Psoas muscle (tissue), 8 donors: ENCODE data around the gene GRIPAP1. TPM values are rescaled to one million over a fixed set of nuclear protein-coding genes. Genes with fewer than 3 reads are reported as not detected.

Source experiments
- ATAC-seq, 4 donors: fragments of 200-7000 bp; cut with Tn5 transposase; one replicate each; pipeline ENCODE4 v1.9.1; 2020; ENCODE audit warnings: moderate library complexity in 3 of 4, mild to moderate bottlenecking in 2 of 4
- DNase-seq, 2 donors: peaks; one replicate each; pipeline ENCODE4 v3.0.0-alpha.2; 2020
- H3K27ac ChIP-seq: fragments of 200-600 bp; one replicate; pipeline ENCODE4 v1.8.0; 2022
- H3K27me3 ChIP-seq, 3 donors: fragments of 200-600 bp in 1 of 3; one replicate each; pipeline versions ENCODE4 v1.6.1 to v1.8.0; 2013 to 2022; ENCODE audit warnings: low read length in 2 of 3, mild to moderate bottlenecking in 2 of 3, moderate library complexity in 1 of 3; ENCODE audit not compliant: insufficient read depth in 3 of 3
- H3K36me3 ChIP-seq, 2 donors: fragments of 200-600 bp in 1 of 2; one replicate each; pipeline versions ENCODE4 v1.6.1 to v1.8.0; 2013 to 2022; ENCODE audit warnings: low read depth in 1 of 2, mild to moderate bottlenecking in 1 of 2, moderate library complexity in 1 of 2; ENCODE audit not compliant: insufficient read depth in 1 of 2
- H3K4me1 ChIP-seq: fragments of 200-600 bp; one replicate; pipeline ENCODE4 v1.8.0; 2022
- H3K4me3 ChIP-seq: fragments of 200-600 bp; one replicate; pipeline ENCODE4 v1.8.0; 2022; ENCODE audit warnings: mild to moderate bottlenecking
- H3K9me3 ChIP-seq: fragments of 200-600 bp; one replicate; pipeline ENCODE4 v1.8.0; 2022
- WGBS, 3 donors: extraction: QIAGEN DNeasy Blood & Tissue Kit; methylation state at CpG; one replicate each; pipeline versions ENCODE4 v1.1.6 to v1.1.7; 2013; 5-methylcytosine and 5-hydroxymethylcytosine counted together
- intact Hi-C, 2 donors: fragments of 100-400 bp; cut with DNase I; formaldehyde crosslinking; loops; one replicate each; pipeline versions ENCODE4 v1.11.0 to v1.14.2; 2022
- polyA plus RNA-seq, 3 donors: library from polyadenylated mRNA; stranded (reverse); fragments of 200-250 nt; gene quantifications; one replicate each; pipeline ENCODE4 v1.2.3, GENCODE V29; 2013
- total RNA-seq, 4 donors: library from RNA; stranded (reverse); fragmentation: NEBNext Ultra II Directional in 2 of 4; extraction: Animal tissue kit (Norgen Biotek cat#: 25700) in 2 of 4; gene quantifications; one replicate each; pipeline versions ENCODE4 v1.2.1 to v1.2.4, GENCODE V29; 2021 to 2023
- TF ChIP-seq, protein P1 (sequence below): fragments of 200-600 bp; IDR thresholded peaks from one replicate; pipeline ENCODE4 v1.8.0; 2022; ENCODE audit warnings: antibody characterized with exemption
- donor health status: healthy with polysubstance abuse.
- donor health status: DM: no; HTN: no; CAD: no; lungs with moderate emphysema.
- donor health status: Bipolar disorder and iron deficiency.
- donor health status: healthy.
- donor health status: DM: yes; HTN: yes; CAD: no.
- donor health status: DM: no; HTN: no; CAD: no.
- donor health status: DM: no; HTN: no; CAD: no.
- donor health status: DM: yes; HTN: yes; CAD: no.

Gene GRIPAP1
- total and polyA plus RNA-seq, 7 donors, result 12.6 to 23.6 (median 16.7) TPM

DNA sequence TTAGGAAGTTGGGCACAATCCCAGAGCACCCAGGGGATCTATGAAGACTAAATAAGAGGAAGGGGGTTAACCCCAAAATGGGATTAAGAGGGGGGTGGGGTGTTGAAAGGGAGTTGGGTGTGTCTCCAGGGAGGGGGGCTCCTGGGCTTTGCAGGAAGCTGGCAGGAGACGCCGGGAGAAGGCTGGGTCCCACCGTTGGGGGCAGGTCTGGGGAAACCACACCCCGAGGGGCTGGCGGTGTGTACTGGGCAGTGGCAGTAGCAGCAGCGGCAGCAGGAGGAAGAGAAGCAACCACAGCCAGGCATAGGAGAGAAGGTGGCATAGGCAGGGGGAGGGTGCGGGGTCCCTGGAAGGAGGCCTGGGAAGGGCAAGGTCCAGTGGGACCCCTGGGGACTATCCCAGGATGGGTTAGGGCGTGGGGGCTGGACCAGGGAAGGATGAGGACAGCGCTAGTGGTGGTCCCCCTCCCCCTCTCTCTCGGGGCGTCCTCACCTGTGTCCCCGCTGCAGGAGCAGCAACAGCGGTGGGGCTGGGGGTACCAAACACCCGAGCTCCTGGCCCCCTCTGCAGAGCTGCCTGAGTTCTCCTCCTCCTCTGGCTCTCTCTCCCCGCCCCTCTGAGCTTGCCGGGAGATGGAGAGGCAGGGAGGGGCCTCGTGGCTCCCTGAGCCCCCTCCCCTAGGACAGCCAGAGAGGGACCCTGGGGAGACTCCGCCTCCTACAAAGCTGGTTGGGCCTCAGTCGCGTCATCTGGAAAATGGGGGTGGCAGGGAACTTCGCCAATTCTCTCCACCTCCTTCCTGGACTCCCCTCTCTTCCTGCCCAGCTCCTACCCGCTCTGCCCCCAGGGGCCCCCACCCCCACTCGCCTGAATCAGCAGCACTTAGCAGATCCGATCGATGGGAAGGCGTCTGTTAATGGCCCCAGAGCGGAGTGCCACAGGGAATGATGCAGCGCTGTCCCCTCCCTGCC is 30.5 kb downstream of the GRIPAP1 start, which contains the start of gene KCND1:
Gene KCND1, minus strand, starts transcription at position 596 of the 971 bp plus-strand sequence. CDS start 1,573 bp downstream, outside the sequence.
- 1 to 31% (median 4%) methylated on average over 16 to 28 of the region's 28 CpGs for WGBS, 3 donors
- peaks cover 0 to 19% (median 0%) of the 10 kb centered on the region in 3 donors for H3K27me3 ChIP-seq
- H3K36me3 ChIP-seq, result peaks cover 0 to 23% of the 10 kb centered on the region in 2 donors
- ATAC-seq (peak; percentile 23 to 33 (median 30)), DNase-seq (peak; percentile 36 to 52)
- H3K4me3 ChIP-seq, result peak within 1 kb of the TSS; percentile 50
- no peak within 1 kb of the TSS for H3K27ac ChIP-seq
- no peaks in the 10 kb centered on the region for H3K4me1 ChIP-seq
- TF ChIP-seq, protein P1, sequence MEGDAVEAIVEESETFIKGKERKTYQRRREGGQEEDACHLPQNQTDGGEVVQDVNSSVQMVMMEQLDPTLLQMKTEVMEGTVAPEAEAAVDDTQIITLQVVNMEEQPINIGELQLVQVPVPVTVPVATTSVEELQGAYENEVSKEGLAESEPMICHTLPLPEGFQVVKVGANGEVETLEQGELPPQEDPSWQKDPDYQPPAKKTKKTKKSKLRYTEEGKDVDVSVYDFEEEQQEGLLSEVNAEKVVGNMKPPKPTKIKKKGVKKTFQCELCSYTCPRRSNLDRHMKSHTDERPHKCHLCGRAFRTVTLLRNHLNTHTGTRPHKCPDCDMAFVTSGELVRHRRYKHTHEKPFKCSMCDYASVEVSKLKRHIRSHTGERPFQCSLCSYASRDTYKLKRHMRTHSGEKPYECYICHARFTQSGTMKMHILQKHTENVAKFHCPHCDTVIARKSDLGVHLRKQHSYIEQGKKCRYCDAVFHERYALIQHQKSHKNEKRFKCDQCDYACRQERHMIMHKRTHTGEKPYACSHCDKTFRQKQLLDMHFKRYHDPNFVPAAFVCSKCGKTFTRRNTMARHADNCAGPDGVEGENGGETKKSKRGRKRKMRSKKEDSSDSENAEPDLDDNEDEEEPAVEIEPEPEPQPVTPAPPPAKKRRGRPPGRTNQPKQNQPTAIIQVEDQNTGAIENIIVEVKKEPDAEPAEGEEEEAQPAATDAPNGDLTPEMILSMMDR, result no peak
- no peaks in the 10 kb centered on the region for H3K9me3 ChIP-seq
- intact Hi-C loops, result loop anchor here in 1 of 2 donors (10.0 kb wide), 1 partner anchor 73 kb away; the partner anchor contains the start of gene TFE3

DNA sequence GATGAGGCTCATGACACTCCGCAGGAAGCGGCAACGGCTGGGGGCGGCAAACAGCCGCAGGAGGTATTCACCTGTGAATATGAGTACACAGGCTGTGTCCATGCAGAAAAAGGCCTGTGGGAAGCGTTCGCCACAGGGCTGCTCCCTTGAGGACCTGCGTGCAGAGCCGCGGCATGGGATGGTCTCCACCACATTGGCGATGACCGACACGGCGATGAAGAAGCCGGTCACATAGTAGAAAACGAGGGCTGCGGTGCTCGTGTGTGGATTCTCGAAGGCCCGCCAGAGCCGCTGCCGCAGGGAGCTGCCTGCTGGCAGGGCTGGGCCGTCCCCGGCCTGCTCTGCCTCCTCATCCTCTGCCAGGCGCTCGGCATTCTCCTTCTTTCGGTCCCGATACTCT is 32.6 kb downstream of the GRIPAP1 start:
- ATAC-seq (no peak), DNase-seq (no peak)
- Histone ChIP-seq H3K4me1 (no peaks in the 10 kb centered on the region), H3K27ac (no peak overlapping the region), H3K4me3 (no peak overlapping the region), H3K9me3 (no peaks in the 10 kb centered on the region), H3K36me3 (peaks cover 0 to 4% of the 10 kb centered on the region in 2 donors), H3K27me3 (peaks cover 0 to 19% (median 0%) of the 10 kb centered on the region in 3 donors)
- intact Hi-C loops, result no loop called here
- TF ChIP-seq, protein P1, result no peak
- WGBS, 3 donors, result 84 to 92% (median 88%) methylated on average over 24 to 28 of the region's 28 CpGs

DNA sequence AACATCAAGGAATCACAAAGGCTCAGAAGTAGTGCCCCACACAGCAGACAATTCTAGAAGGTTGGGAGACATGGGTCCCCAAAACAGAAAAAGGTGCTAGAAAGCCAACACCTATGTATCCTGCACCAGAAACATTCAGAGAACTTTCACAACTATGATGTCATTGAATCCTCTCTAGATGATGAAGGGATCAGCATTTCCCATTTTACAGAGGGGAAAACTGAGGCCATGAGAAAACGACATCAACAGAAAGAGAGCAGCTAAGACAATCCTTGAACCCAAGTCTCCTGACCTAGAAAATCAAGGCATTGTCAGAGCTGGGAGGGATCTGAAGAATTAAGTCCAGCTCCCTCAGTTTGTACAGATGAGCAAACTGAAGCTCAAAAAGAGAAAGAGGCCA is 33.7 kb downstream of the GRIPAP1 start:
- no peaks in the 10 kb centered on the region for H3K4me1 ChIP-seq
- ATAC-seq, result no peak
- TF ChIP-seq, protein P1, result no peak
- H3K27me3 ChIP-seq, result peaks cover 0 to 19% (median 0%) of the 10 kb centered on the region in 3 donors
- no peak for DNase-seq
- H3K27ac ChIP-seq, result no peak overlapping the region
- no peaks in the 10 kb centered on the region for H3K9me3 ChIP-seq
- H3K4me3 ChIP-seq, result no peak overlapping the region
- no peaks in the 10 kb centered on the region for H3K36me3 ChIP-seq
- intact Hi-C loops, result no loop called here
- 61 to 80% (median 74%) methylated on average over 1 of the region's 1 CpG for WGBS, 3 donors

DNA sequence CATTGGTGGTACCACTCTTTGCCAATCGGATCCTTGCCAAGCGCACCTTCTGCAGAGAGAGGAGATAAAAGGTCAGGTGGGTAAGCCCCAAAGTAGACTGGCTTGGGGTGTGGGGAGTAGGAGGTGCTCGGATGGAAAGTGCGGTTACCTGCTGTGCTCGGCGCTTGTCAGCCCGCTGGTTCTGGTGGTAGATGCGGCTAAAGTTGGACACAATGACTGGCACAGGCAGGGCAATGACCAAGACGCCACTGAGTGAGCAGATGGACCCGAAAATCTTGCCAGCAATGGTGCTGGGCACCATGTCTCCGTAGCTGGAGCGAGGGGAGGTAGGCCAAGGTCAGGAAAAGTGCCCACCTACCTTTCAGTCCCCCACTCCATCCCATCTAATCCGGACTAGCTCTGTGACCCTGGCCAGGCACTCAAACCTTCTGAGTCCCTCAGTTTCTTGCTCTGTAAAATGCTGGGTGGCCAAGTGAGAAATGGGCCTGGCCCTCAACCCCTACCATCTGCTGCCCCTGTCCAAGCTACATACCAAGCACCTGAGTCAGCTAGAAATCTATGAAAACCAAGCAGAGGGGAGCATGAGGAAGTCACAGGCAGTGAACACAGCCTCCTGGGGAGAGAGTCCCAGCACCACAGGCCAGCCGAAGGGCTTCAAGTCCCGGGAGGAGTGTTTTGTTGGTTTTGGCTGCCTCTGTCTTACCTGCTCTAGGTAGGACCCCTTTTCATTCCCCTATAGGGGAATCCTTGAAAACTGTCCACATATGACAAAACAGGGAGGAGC is 35.1 kb downstream of the GRIPAP1 start:
- Histone ChIP-seq H3K9me3 (no peaks in the 10 kb centered on the region), H3K4me3 (no peak overlapping the region), H3K27me3 (peaks cover 0 to 11% (median 0%) of the 10 kb centered on the region in 3 donors), H3K4me1 (no peaks in the 10 kb centered on the region), H3K27ac (no peak overlapping the region), H3K36me3 (no peaks in the 10 kb centered on the region)
- WGBS, 3 donors, result 84 to 95% (median 89%) methylated on average over 10 to 15 of the region's 15 CpGs
- intact Hi-C loops, result no loop called here
- ATAC-seq (no peak), DNase-seq (no peak)
- TF ChIP-seq, protein P1, result no peak
